ENCODE measurements around the gene RACGAP1.

DNA sequence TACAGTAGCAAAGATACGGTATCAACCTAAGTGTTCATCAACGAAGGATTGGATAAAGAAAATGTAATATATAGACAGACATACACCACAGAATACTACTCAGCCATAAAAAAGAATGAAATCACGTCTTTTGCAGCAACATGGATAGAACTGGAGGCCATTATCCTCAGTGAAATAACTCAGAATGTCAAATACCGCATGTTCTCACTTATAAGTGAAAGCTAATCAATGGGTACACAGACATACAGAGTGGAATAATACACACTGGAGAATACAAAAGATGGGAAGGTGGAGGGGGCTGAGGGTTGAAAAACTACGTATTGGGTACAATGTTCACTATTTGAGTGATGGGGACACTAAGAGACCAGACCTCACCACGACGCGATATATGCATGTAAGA lies 1.1 kb downstream of the RACGAP1 start:
- TF ChIP-seq, protein P1, sequence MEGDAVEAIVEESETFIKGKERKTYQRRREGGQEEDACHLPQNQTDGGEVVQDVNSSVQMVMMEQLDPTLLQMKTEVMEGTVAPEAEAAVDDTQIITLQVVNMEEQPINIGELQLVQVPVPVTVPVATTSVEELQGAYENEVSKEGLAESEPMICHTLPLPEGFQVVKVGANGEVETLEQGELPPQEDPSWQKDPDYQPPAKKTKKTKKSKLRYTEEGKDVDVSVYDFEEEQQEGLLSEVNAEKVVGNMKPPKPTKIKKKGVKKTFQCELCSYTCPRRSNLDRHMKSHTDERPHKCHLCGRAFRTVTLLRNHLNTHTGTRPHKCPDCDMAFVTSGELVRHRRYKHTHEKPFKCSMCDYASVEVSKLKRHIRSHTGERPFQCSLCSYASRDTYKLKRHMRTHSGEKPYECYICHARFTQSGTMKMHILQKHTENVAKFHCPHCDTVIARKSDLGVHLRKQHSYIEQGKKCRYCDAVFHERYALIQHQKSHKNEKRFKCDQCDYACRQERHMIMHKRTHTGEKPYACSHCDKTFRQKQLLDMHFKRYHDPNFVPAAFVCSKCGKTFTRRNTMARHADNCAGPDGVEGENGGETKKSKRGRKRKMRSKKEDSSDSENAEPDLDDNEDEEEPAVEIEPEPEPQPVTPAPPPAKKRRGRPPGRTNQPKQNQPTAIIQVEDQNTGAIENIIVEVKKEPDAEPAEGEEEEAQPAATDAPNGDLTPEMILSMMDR (IDR thresholded peaks at IDR 0.05): no peak
- TF ChIP-seq POLR2A (IDR thresholded peaks at IDR 0.05): no peak
